SK-N-SH treated with all-trans-retinoic acid at 6 μM for 48 hours (cell line): ENCODE data around the gene ZNF831.

ENCODE experiments used
- ATAC-seq: fragments of 200-7000 bp; cut with Tn5 transposase; 3 replicates; pipeline ENCODE4 v1.9.1; 2020; ENCODE audit warnings: mild to moderate bottlenecking, moderate library complexity
- ARNTL ChIP-seq: fragments of 450-650 bp; formaldehyde crosslinking; IDR thresholded peaks from 2 replicates; pipeline ENCODE4 v1.5.0; 2020; ENCODE audit warnings: low read depth, mild to moderate bottlenecking, moderate library complexity, borderline replicate concordance
- BACH2 ChIP-seq: fragments of 250-450 bp; sonication (Bioruptor Pico); IDR thresholded peaks from 2 replicates; pipeline ENCODE4 v1.9.0; 2021; ENCODE audit warnings: mild to moderate bottlenecking, borderline replicate concordance
- ESRRG ChIP-seq: fragments of 250-450 bp; sonication (Bioruptor Pico); IDR thresholded peaks from 2 replicates; pipeline ENCODE4 v1.6.1; 2021; ENCODE audit warnings: mild to moderate bottlenecking
- GLIS3 ChIP-seq: fragments of 250-450 bp; sonication (Bioruptor Pico); IDR thresholded peaks from 2 replicates; pipeline ENCODE4 v1.5.0; 2020; ENCODE audit warnings: mild to moderate bottlenecking, moderate library complexity
- ISL1 ChIP-seq: fragments of 250-450 bp; sonication (Bioruptor Pico); IDR thresholded peaks from 2 replicates; pipeline ENCODE4 v2.1.2; 2022; ENCODE audit warnings: mild to moderate bottlenecking, moderate library complexity
- OSR1 ChIP-seq: fragments of 250-450 bp; sonication (Bioruptor Pico); IDR thresholded peaks from 2 replicates; pipeline ENCODE4 v1.8.0; 2022; ENCODE audit warnings: moderate library complexity, mild to moderate bottlenecking, inconsistent platforms
- PPARA ChIP-seq: fragments of 250-450 bp; sonication (Bioruptor Pico); IDR thresholded peaks from 2 replicates; pipeline ENCODE4 v1.5.0; 2020; ENCODE audit warnings: mild to moderate bottlenecking, borderline replicate concordance
- RARB ChIP-seq: fragments of 250-450 bp; sonication (Bioruptor Pico); IDR thresholded peaks from 2 replicates; pipeline ENCODE4 v1.8.0; 2021; ENCODE audit warnings: mild to moderate bottlenecking, moderate library complexity
- SNAI2 ChIP-seq: fragments of 250-450 bp; sonication (Bioruptor Pico); IDR thresholded peaks from 2 replicates; pipeline ENCODE4 v1.5.0; 2020; ENCODE audit warnings: mild to moderate bottlenecking, moderate library complexity
- TCF4 ChIP-seq: fragments of 250-450 bp; sonication (Bioruptor Pico); IDR thresholded peaks from 2 replicates; pipeline ENCODE4 v1.8.0; 2021; ENCODE audit warnings: mild to moderate bottlenecking, moderate library complexity, borderline replicate concordance
- ZC3H10 ChIP-seq: fragments of 250-450 bp; sonication (Bioruptor Pico); IDR thresholded peaks from 2 replicates; pipeline ENCODE4 v1.5.1; 2021; ENCODE audit warnings: mild to moderate bottlenecking, moderate library complexity
- ZFP3 ChIP-seq: fragments of 250-450 bp; sonication (Bioruptor Pico); IDR thresholded peaks from 2 replicates; pipeline ENCODE4 v1.5.0; 2020; ENCODE audit warnings: mild to moderate bottlenecking, moderate library complexity
- ZFP30 ChIP-seq: fragments of 450-650 bp; formaldehyde crosslinking; IDR thresholded peaks from 2 replicates; pipeline ENCODE4 v1.5.0; 2022; ENCODE audit warnings: mild to moderate bottlenecking, moderate library complexity
- ZNF565 ChIP-seq: fragments of 450-650 bp; formaldehyde crosslinking; conservative IDR thresholded peaks from 2 replicates; pipeline ENCODE4 v1.5.0; 2020; ENCODE audit warnings: low read depth, mild to moderate bottlenecking, moderate library complexity
- ZNF70 ChIP-seq: fragments of 450-650 bp; formaldehyde crosslinking; IDR thresholded peaks from 2 replicates; pipeline ENCODE4 v1.5.0; 2020; ENCODE audit warnings: mild to moderate bottlenecking, moderate library complexity
- ZNF8 ChIP-seq: fragments of 450-650 bp; formaldehyde crosslinking; IDR thresholded peaks from 2 replicates; pipeline ENCODE4 v1.5.0; 2020; ENCODE audit warnings: mild to moderate bottlenecking, moderate library complexity
- TF ChIP-seq, protein P1 (sequence below): fragments of 250-450 bp; sonication (Bioruptor Pico); IDR thresholded peaks from 2 replicates; pipeline ENCODE4 v1.5.1; 2020; ENCODE audit warnings: low read depth, mild to moderate bottlenecking, moderate library complexity
- TF ChIP-seq, protein P2 (sequence below): fragments of 250-450 bp; sonication (Bioruptor Pico); IDR thresholded peaks from 2 replicates; pipeline ENCODE4 v1.5.1; 2021; ENCODE audit warnings: mild to moderate bottlenecking, moderate library complexity
- TF ChIP-seq, protein P3 (sequence below): fragments of 250-450 bp; sonication (Bioruptor Pico); IDR thresholded peaks from 2 replicates; pipeline ENCODE4 v1.5.0; 2020; ENCODE audit warnings: mild to moderate bottlenecking, moderate library complexity
- TF ChIP-seq, protein P4 (sequence below): fragments of 250-450 bp; sonication (Bioruptor Pico); IDR thresholded peaks from 2 replicates; pipeline ENCODE4 v1.8.0; 2020; ENCODE audit warnings: mild to moderate bottlenecking, moderate library complexity, borderline replicate concordance
- TF ChIP-seq, protein P5 (sequence below): fragments of 250-450 bp; sonication (Bioruptor Pico); IDR thresholded peaks from 2 replicates; pipeline ENCODE4 v1.8.0; 2021; ENCODE audit warnings: low read depth, mild to moderate bottlenecking, moderate library complexity, borderline replicate concordance

The ZNF831 gene

DNA sequence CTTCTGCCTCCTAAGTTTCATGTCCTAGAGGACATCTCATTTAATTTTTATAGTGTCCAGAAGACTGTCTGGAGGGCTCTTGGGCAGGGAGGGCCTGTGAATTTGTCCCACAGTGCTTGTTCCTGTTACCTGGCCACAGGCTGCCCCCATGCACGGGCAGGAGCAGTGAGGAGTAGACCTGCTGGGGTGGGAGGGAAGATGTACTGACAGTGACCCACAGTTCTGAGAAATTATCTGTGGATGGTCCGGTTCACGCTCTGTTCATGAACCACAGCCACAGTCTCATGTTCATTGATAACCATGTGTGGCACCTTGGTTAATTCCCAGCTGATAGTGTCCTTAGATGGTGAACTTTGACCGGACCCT lies 18.8 kb upstream of the ZNF831 start:
- TF ChIP-seq, protein P1, sequence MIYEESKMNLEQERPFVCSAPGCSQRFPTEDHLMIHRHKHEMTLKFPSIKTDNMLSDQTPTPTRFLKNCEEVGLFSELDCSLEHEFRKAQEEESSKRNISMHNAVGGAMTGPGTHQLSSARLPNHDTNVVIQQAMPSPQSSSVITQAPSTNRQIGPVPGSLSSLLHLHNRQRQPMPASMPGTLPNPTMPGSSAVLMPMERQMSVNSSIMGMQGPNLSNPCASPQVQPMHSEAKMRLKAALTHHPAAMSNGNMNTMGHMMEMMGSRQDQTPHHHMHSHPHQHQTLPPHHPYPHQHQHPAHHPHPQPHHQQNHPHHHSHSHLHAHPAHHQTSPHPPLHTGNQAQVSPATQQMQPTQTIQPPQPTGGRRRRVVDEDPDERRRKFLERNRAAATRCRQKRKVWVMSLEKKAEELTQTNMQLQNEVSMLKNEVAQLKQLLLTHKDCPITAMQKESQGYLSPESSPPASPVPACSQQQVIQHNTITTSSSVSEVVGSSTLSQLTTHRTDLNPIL (CRISPR knock-in tag), result no peak
- no peak for TF ChIP-seq TCF4 (CRISPR knock-in tag)
- TF ChIP-seq OSR1 (CRISPR knock-in tag), result no peak
- no peak for TF ChIP-seq SNAI2 (CRISPR knock-in tag)
- TF ChIP-seq ARNTL (CRISPR knock-in tag), result no peak
- TF ChIP-seq RARB, result no peak
- TF ChIP-seq ZFP3 (CRISPR knock-in tag), result no peak
- TF ChIP-seq, protein P2, sequence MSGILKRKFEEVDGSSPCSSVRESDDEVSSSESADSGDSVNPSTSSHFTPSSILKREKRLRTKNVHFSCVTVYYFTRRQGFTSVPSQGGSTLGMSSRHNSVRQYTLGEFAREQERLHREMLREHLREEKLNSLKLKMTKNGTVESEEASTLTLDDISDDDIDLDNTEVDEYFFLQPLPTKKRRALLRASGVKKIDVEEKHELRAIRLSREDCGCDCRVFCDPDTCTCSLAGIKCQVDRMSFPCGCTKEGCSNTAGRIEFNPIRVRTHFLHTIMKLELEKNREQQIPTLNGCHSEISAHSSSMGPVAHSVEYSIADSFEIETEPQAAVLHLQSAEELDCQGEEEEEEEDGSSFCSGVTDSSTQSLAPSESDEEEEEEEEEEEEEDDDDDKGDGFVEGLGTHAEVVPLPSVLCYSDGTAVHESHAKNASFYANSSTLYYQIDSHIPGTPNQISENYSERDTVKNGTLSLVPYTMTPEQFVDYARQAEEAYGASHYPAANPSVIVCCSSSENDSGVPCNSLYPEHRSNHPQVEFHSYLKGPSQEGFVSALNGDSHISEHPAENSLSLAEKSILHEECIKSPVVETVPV (CRISPR knock-in tag), result no peak
- TF ChIP-seq, all 23 proteins: peak for 0
- ATAC-seq, result no peak

DNA sequence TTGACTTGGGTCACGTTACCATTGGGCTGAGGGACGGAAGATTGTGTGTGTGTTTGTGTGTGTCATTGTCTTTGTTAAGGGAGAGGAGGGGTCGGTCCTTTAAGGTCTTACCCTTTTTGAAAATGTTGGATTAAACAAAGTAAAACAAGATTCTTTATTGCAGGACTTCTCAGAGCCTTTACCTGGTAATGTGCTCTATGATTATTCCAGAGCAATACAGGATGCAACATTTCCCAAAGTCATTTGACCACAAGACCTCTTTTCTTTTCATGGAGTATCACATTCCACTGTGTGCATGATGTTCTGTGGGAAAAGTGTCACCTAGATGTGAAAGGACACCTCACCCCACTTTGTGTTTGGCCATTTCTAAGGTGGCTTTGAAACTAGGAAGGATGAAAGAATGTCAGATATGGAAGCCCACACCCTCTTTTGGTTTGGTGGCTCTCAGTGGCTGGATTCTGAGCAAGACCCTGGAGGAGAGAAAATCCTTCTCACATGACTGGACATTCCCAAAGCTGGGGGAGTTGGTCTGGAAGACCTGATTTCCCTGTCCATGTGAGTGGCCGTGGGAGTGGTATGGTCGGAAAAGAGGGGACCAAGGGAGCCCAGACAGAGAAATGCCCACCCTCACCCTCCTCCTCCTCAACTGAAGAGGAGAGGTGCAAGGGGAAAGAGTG lies 18.2 kb upstream of the ZNF831 start:
- no peak for TF ChIP-seq ARNTL (CRISPR knock-in tag)
- TF ChIP-seq, protein P2 (CRISPR knock-in tag), result no peak
- TF ChIP-seq TCF4 (CRISPR knock-in tag), result no peak
- TF ChIP-seq, protein P3, sequence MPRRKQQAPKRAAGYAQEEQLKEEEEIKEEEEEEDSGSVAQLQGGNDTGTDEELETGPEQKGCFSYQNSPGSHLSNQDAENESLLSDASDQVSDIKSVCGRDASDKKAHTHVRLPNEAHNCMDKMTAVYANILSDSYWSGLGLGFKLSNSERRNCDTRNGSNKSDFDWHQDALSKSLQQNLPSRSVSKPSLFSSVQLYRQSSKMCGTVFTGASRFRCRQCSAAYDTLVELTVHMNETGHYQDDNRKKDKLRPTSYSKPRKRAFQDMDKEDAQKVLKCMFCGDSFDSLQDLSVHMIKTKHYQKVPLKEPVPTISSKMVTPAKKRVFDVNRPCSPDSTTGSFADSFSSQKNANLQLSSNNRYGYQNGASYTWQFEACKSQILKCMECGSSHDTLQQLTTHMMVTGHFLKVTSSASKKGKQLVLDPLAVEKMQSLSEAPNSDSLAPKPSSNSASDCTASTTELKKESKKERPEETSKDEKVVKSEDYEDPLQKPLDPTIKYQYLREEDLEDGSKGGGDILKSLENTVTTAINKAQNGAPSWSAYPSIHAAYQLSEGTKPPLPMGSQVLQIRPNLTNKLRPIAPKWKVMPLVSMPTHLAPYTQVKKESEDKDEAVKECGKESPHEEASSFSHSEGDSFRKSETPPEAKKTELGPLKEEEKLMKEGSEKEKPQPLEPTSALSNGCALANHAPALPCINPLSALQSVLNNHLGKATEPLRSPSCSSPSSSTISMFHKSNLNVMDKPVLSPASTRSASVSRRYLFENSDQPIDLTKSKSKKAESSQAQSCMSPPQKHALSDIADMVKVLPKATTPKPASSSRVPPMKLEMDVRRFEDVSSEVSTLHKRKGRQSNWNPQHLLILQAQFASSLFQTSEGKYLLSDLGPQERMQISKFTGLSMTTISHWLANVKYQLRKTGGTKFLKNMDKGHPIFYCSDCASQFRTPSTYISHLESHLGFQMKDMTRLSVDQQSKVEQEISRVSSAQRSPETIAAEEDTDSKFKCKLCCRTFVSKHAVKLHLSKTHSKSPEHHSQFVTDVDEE (CRISPR knock-in tag), result no peak
- no peak for TF ChIP-seq ZNF8
- TF ChIP-seq ISL1, result no peak
- no peak for TF ChIP-seq PPARA
- TF ChIP-seq ESRRG (CRISPR knock-in tag), result no peak
- no peak for TF ChIP-seq BACH2 (CRISPR knock-in tag)
- no peak for TF ChIP-seq ZFP3 (CRISPR knock-in tag)
- TF ChIP-seq GLIS3, result no peak
- no peak for TF ChIP-seq OSR1 (CRISPR knock-in tag)
- TF ChIP-seq, protein P1 (CRISPR knock-in tag), result no peak
- TF ChIP-seq ZFP30 (CRISPR knock-in tag), result no peak
- TF ChIP-seq, protein P4, sequence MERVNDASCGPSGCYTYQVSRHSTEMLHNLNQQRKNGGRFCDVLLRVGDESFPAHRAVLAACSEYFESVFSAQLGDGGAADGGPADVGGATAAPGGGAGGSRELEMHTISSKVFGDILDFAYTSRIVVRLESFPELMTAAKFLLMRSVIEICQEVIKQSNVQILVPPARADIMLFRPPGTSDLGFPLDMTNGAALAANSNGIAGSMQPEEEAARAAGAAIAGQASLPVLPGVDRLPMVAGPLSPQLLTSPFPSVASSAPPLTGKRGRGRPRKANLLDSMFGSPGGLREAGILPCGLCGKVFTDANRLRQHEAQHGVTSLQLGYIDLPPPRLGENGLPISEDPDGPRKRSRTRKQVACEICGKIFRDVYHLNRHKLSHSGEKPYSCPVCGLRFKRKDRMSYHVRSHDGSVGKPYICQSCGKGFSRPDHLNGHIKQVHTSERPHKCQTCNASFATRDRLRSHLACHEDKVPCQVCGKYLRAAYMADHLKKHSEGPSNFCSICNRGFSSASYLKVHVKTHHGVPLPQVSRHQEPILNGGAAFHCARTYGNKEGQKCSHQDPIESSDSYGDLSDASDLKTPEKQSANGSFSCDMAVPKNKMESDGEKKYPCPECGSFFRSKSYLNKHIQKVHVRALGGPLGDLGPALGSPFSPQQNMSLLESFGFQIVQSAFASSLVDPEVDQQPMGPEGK (CRISPR knock-in tag), result no peak
- no peak for TF ChIP-seq SNAI2 (CRISPR knock-in tag)
- TF ChIP-seq, protein P5, sequence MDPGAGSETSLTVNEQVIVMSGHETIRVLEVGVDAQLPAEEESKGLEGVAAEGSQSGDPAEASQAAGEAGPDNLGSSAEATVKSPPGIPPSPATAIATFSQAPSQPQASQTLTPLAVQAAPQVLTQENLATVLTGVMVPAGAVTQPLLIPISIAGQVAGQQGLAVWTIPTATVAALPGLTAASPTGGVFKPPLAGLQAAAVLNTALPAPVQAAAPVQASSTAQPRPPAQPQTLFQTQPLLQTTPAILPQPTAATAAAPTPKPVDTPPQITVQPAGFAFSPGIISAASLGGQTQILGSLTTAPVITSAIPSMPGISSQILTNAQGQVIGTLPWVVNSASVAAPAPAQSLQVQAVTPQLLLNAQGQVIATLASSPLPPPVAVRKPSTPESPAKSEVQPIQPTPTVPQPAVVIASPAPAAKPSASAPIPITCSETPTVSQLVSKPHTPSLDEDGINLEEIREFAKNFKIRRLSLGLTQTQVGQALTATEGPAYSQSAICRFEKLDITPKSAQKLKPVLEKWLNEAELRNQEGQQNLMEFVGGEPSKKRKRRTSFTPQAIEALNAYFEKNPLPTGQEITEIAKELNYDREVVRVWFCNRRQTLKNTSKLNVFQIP (CRISPR knock-in tag), result no peak
- no peak for TF ChIP-seq ZNF70 (CRISPR knock-in tag)
- no peak for TF ChIP-seq ZC3H10 (CRISPR knock-in tag)
- no peak for TF ChIP-seq ZNF565 (CRISPR knock-in tag)
- ATAC-seq, result no peak
